Stimulated activated CD4-positive, alpha-beta T cell treated with anti-CD3 and anti-CD28 coated beads, Interleukin-12 subunit alpha, Interleukin-12 subunit beta, amount 100 ng/mL, for 48 hours (primary cell): Measurements from ENCODE around the gene TNFRSF14.
A peak's percentile ranks its signal among the peaks of the same experiment; 100 is the strongest.
"Not testable (repeated sequence)": the region's sequence is repeated elsewhere in the genome, so short reads cannot be mapped to it uniquely, and the experiment has no call there.

Experiments
- DNase-seq, 3 donors: peaks; one replicate each; pipeline ENCODE4 v3.0.0-alpha.2; 2020; ENCODE audit warnings: low read depth in 2 of 3, low spot score in 1 of 3

The TNFRSF14 gene

GRCh38 chr1:2566101-2567045 lies 10.2 kb downstream of the TNFRSF14 start:
- no peak for DNase-seq

- DNase-seq = no peak
These were observed 11.0 kb downstream of the TNFRSF14 start for GRCh38 chr1:2567083-2567679.

- not testable (repeated sequence) for DNase-seq
These were observed 12.1 kb downstream of the TNFRSF14 start for GRCh38 chr1:2568187-2568816.

- no peak for DNase-seq
These were observed 12.9 kb downstream of the TNFRSF14 start for GRCh38 chr1:2569060-2569459.

- DNase-seq = not testable (repeated sequence)
These were observed 13.5 kb downstream of the TNFRSF14 start for GRCh38 chr1:2569703-2570102.

GRCh38 chr1:2570332-2570731 lies 14.2 kb downstream of the TNFRSF14 start:
- no peak for DNase-seq

GRCh38 chr1:2571348-2571747 lies 15.2 kb downstream of the TNFRSF14 start:
- no peak for DNase-seq

GRCh38 chr1:2573250-2573920 lies 17.2 kb downstream of the TNFRSF14 start:
- DNase-seq = no peak

- DNase-seq = no peak
These were observed 18.2 kb downstream of the TNFRSF14 start for GRCh38 chr1:2574350-2574749.

- DNase-seq = no peak
These were observed 19.9 kb downstream of the TNFRSF14 start for GRCh38 chr1:2575801-2576663.

GRCh38 chr1:2577565-2578075 lies 21.4 kb downstream of the TNFRSF14 start:
- DNase-seq = not testable (repeated sequence)

- no peak for DNase-seq
These were observed 22.6 kb downstream of the TNFRSF14 start for GRCh38 chr1:2578758-2579118.

GRCh38 chr1:2580691-2581090 lies 24.5 kb downstream of the TNFRSF14 start:
- DNase-seq = no peak

- DNase-seq = no peak
These were observed 26.2 kb downstream of the TNFRSF14 start for GRCh38 chr1:2582391-2582790.

GRCh38 chr1:2583331-2583791 lies 27.2 kb downstream of the TNFRSF14 start:
- DNase-seq = no peak

- DNase-seq = peak in 1 of 3 donors; percentile 15
These were observed 27.7 kb downstream of the TNFRSF14 start for GRCh38 chr1:2583871-2584351.

- DNase-seq = no peak
These were observed 28.6 kb downstream of the TNFRSF14 start for GRCh38 chr1:2584686-2585317.

- peak; percentile 43 to 51 (median 46) for DNase-seq
These were observed 29.3 kb downstream of the TNFRSF14 start for GRCh38 chr1:2585318-2586092.
